HEK293 (cell line): ENCODE data around the gene RABEP2.
"Not testable (repeated sequence)": the region's sequence is repeated elsewhere in the genome, so short reads cannot be mapped to it uniquely, and the experiment has no call there.

Experiments
- CTCF ChIA-PET: fragments of 350-600 bp; formaldehyde crosslinking; extraction: SDS; loops from one replicate; lab custom pipeline; 2021; ENCODE audit warnings: antibody characterized with exemption; lab: Yijun Ruan, JAX
- POLR2A ChIA-PET: fragments of 300-600 bp; formaldehyde crosslinking; extraction: SDS; loops from one replicate; lab custom pipeline; 2020; ENCODE audit warnings: antibody characterized with exemption, inconsistent platforms; lab: Yijun Ruan, JAX
- H3K27ac ChIP-seq: fragments of 200-500 bp; sonication (Bioruptor generic); 2 replicates; pipeline ENCODE4 v1.5.1; 2014; ENCODE audit warnings: low read depth, low read length, control low read depth, inconsistent platforms; ENCODE audit errors: extremely low read depth
- H3K36me3 ChIP-seq, 2 experiments: fragments of 200-500 bp in 1 of 2; sonication (Bioruptor generic) in 1 of 2; 1 replicate in 1 of 2; 2 replicates in 1 of 2; pipeline ENCODE4 v1.5.1; 2014 to 2017; ENCODE audit warnings: inconsistent platforms in 2 of 2, low read length in 2 of 2; ENCODE audit not compliant: control insufficient read depth in 2 of 2, insufficient read depth in 1 of 2
- H3K4me1 ChIP-seq: fragments of 200-500 bp; sonication (Bioruptor generic); 2 replicates; pipeline ENCODE4 v1.5.1; 2014; ENCODE audit warnings: mild to moderate bottlenecking, low read length, inconsistent platforms; ENCODE audit not compliant: control insufficient read depth, insufficient read depth
- H3K4me3 ChIP-seq: 2 replicates; pipeline ENCODE4 v1.5.1; 2011; ENCODE audit warnings: low read depth, mild to moderate bottlenecking, control low read depth, low read length, moderate library complexity
- H3K9me3 ChIP-seq: fragments of 200-500 bp; sonication (Bioruptor generic); 2 replicates; pipeline ENCODE4 v1.5.1; 2014; ENCODE audit warnings: low read depth, low read length, inconsistent platforms; ENCODE audit not compliant: control insufficient read depth, insufficient read depth
- KLF17 ChIP-seq: fragments of 450-650 bp; formaldehyde crosslinking; IDR thresholded peaks from 2 replicates; pipeline ENCODE4 v1.5.1; 2016; ENCODE audit warnings: missing biosample characterization, missing genetic modification characterization
- KLF7 ChIP-seq: fragments of 450-650 bp; formaldehyde crosslinking; IDR thresholded peaks from 2 replicates; pipeline ENCODE4 v1.5.1; 2016; ENCODE audit warnings: missing biosample characterization, missing genetic modification characterization, borderline replicate concordance
- REST ChIP-seq: fragments of 450-650 bp; formaldehyde crosslinking; IDR thresholded peaks from 2 replicates; pipeline ENCODE4 v1.5.1; 2016; ENCODE audit warnings: missing biosample characterization, missing genetic modification characterization
- SP2 ChIP-seq: fragments of 450-650 bp; formaldehyde crosslinking; IDR thresholded peaks from 2 replicates; pipeline ENCODE4 v1.5.1; 2016; ENCODE audit warnings: missing biosample characterization, missing genetic modification characterization
- TSHZ1 ChIP-seq: fragments of 450-650 bp; formaldehyde crosslinking; IDR thresholded peaks from 2 replicates; pipeline ENCODE4 v1.5.1; 2016; ENCODE audit warnings: missing biosample characterization, missing genetic modification characterization, borderline replicate concordance
- ZBTB48 ChIP-seq: fragments of 450-650 bp; formaldehyde crosslinking; IDR thresholded peaks from 2 replicates; pipeline ENCODE4 v1.5.1; 2016; ENCODE audit warnings: missing biosample characterization, missing genetic modification characterization
- ZEB2 ChIP-seq: fragments of 450-650 bp; formaldehyde crosslinking; IDR thresholded peaks from 2 replicates; pipeline ENCODE4 v1.5.1; 2016; ENCODE audit warnings: missing biosample characterization, missing genetic modification characterization
- ZFP69B ChIP-seq: fragments of 450-650 bp; formaldehyde crosslinking; IDR thresholded peaks from 2 replicates; pipeline ENCODE4 v1.5.1; 2016; ENCODE audit warnings: missing biosample characterization, missing genetic modification characterization
- ZNF248 ChIP-seq: fragments of 450-650 bp; formaldehyde crosslinking; IDR thresholded peaks from 2 replicates; pipeline ENCODE4 v1.5.1; 2017; ENCODE audit warnings: missing biosample characterization, missing genetic modification characterization
- ZNF266 ChIP-seq: fragments of 450-650 bp; formaldehyde crosslinking; IDR thresholded peaks from 2 replicates; pipeline ENCODE4 v1.5.1; 2016; ENCODE audit warnings: missing biosample characterization, missing genetic modification characterization, low read depth
- ZNF544 ChIP-seq: fragments of 450-650 bp; formaldehyde crosslinking; IDR thresholded peaks from 2 replicates; pipeline ENCODE4 v1.5.0; 2017; ENCODE audit warnings: missing biosample characterization, missing genetic modification characterization
- ZNF558 ChIP-seq: fragments of 450-650 bp; formaldehyde crosslinking; IDR thresholded peaks from 2 replicates; pipeline ENCODE4 v1.5.1; 2016; ENCODE audit warnings: missing biosample characterization, missing genetic modification characterization
- ZNF664 ChIP-seq: fragments of 450-650 bp; formaldehyde crosslinking; IDR thresholded peaks from 2 replicates; pipeline ENCODE4 v1.5.1; 2016; ENCODE audit warnings: missing biosample characterization, missing genetic modification characterization
- ZNF670 ChIP-seq: fragments of 450-650 bp; formaldehyde crosslinking; IDR thresholded peaks from 2 replicates; pipeline ENCODE4 v1.5.1; 2016; ENCODE audit warnings: missing biosample characterization, missing genetic modification characterization, low read depth

RABEP2 gene

GRCh38 chr16:28939825-28940224 is 14.8 kb upstream of the RABEP2 start:
- not testable (repeated sequence) for H3K4me1 ChIP-seq, H3K36me3 ChIP-seq

GRCh38 chr16:28938721-28939120 is 13.7 kb upstream of the RABEP2 start:
- TF ChIP-seq REST (tag by site-specific recombination) (no peak), ZEB2 (tag by site-specific recombination) (0 out of 2 replicates have a peak, but pooled peaks have one; percentile 34)
- TF ChIP-seq, all 188 proteins: peak for 1
- Histone ChIP-seq H3K4me3 (no peak overlapping the region), H3K9me3 (no peaks in the 10 kb centered on the region), H3K36me3 (no peaks in the 10 kb centered on the region), H3K4me1 (no peaks in the 10 kb centered on the region), H3K27ac (no peak overlapping the region)
- CTCF ChIA-PET = no interaction called here
- POLR2A ChIA-PET = no interaction called here

More at GRCh38 chr16:28939825-28940224, 14.8 kb upstream of the RABEP2 start:
- H3K4me3 ChIP-seq, H3K9me3 ChIP-seq, H3K27ac ChIP-seq, POLR2A ChIA-PET: not testable (repeated sequence)
- CTCF ChIA-PET = interaction anchor here (0.6 kb wide), 4 partner anchors 25 to 96 kb away, joined by 3 read pairs; no protein-coding TSS in a partner anchor
- TF ChIP-seq ZNF664 = peak; percentile 94

- Histone ChIP-seq H3K36me3 (no peaks in the 10 kb centered on the region), H3K4me1 (no peaks in the 10 kb centered on the region), H3K27ac (no peak overlapping the region), H3K4me3 (no peak overlapping the region), H3K9me3 (no peaks in the 10 kb centered on the region)
- CTCF ChIA-PET = interaction anchor here (0.6 to 0.7 kb wide), 3 partner anchors 18 to 40 kb away, joined by 3 to 4 read pairs (median 3); no protein-coding TSS in a partner anchor
- TF ChIP-seq KLF17 (no peak), ZNF558 (tag by site-specific recombination) (no peak), SP2 (no peak), KLF7 (no peak), ZNF248 (tag by site-specific recombination) (no peak), ZNF670 (tag by site-specific recombination) (no peak), ZNF544 (tag by site-specific recombination) (no peak), TSHZ1 (no peak), ZNF266 (tag by site-specific recombination) (no peak), ZBTB48 (no peak), ZFP69B (tag by site-specific recombination) (no peak)
- POLR2A ChIA-PET = no interaction called here
Measured at GRCh38 chr16:28937222-28937876, 12.3 kb upstream of the RABEP2 start.
